CD14-positive monocyte (primary cell): ENCODE results near the gene BLNK. TPM values are rescaled to one million over a fixed set of nuclear protein-coding genes. Genes with fewer than 3 reads are reported as not detected.

Source experiments
- DNase-seq, 3 donors: peaks; one replicate each; pipeline ENCODE4 v3.0.0-alpha.2; 2011 to 2022
- H2AFZ ChIP-seq: 2 replicates; pipeline ENCODE4 v1.6.0; 2012; ENCODE audit warnings: mild to moderate bottlenecking, low read depth, low read length, inconsistent platforms; ENCODE audit not compliant: insufficient read depth, poor library complexity, severe bottlenecking
- H3K27ac ChIP-seq, 2 donors: 1 replicate in 1 of 2; 2 replicates in 1 of 2; pipeline ENCODE4 v1.5.1; 2012 to 2013; ENCODE audit warnings: low read length in 2 of 2, control low read depth in 1 of 2, inconsistent platforms in 1 of 2, low read depth in 1 of 2, mild to moderate bottlenecking in 1 of 2
- H3K27me3 ChIP-seq, 2 donors: one replicate each; pipeline versions ENCODE4 v1.6.0 to v1.6.1; 2011 to 2013; ENCODE audit warnings: low read length in 2 of 2; ENCODE audit not compliant: control insufficient read depth in 2 of 2, insufficient read depth in 2 of 2
- H3K36me3 ChIP-seq, 2 donors: replicated peaks in 1 of 2; 1 replicate in 1 of 2; 2 replicates in 1 of 2; pipeline versions ENCODE4 v1.5.1 to v1.6.1; 2012 to 2013; ENCODE audit warnings: low read length in 2 of 2, control low read depth in 1 of 2, inconsistent platforms in 1 of 2, mild to moderate bottlenecking in 1 of 2; ENCODE audit not compliant: insufficient read depth in 2 of 2, control insufficient read depth in 1 of 2
- H3K4me1 ChIP-seq, 2 donors: 1 replicate in 1 of 2; 2 replicates in 1 of 2; pipeline versions ENCODE4 v1.5.1 to v1.6.1; 2012 to 2013; ENCODE audit warnings: low read length in 2 of 2, control low read depth in 1 of 2, inconsistent platforms in 1 of 2, mild to moderate bottlenecking in 1 of 2, moderate library complexity in 1 of 2; ENCODE audit not compliant: insufficient read depth in 2 of 2, control insufficient read depth in 1 of 2
- H3K4me2 ChIP-seq: replicated peaks from 2 replicates; pipeline ENCODE3; 2012; ENCODE audit warnings: low read length, moderate library complexity, mild to moderate bottlenecking; ENCODE audit not compliant: poor library complexity, severe bottlenecking; ENCODE audit errors: extremely low read depth
- H3K4me3 ChIP-seq, 3 experiments: fragments of 200-600 bp in 1 of 3; sonication (generic) in 1 of 3; replicated peaks in 1 of 3; 1 replicate in 2 of 3; 2 replicates in 1 of 3; pipeline ENCODE4 v1.5.1; 2011 to 2013; ENCODE audit warnings: low read length in 3 of 3, mild to moderate bottlenecking in 3 of 3, control low read depth in 2 of 3, low read depth in 2 of 3, inconsistent platforms in 1 of 3, moderate library complexity in 1 of 3
- H3K79me2 ChIP-seq: 2 replicates; pipeline ENCODE4 v1.6.0; 2012; ENCODE audit warnings: mild to moderate bottlenecking, control low read depth, inconsistent platforms, low read length, moderate library complexity; ENCODE audit not compliant: insufficient read depth
- H3K9ac ChIP-seq: 2 replicates; pipeline ENCODE4 v1.6.0; 2017; ENCODE audit warnings: low read length, mild to moderate bottlenecking; ENCODE audit not compliant: insufficient read depth, poor library complexity, severe bottlenecking
- H3K9me3 ChIP-seq, 2 donors: replicated peaks in 1 of 2; 1 replicate in 1 of 2; 2 replicates in 1 of 2; pipeline versions ENCODE4 v1.5.1 to v1.6.1; 2012 to 2013; ENCODE audit warnings: low read length in 2 of 2, control low read depth in 1 of 2; ENCODE audit not compliant: control insufficient read depth in 1 of 2, insufficient read depth in 1 of 2
- H4K20me1 ChIP-seq: 2 replicates; pipeline ENCODE4 v1.6.0; 2012; ENCODE audit warnings: mild to moderate bottlenecking, low read length, control low read depth, moderate library complexity; ENCODE audit not compliant: insufficient read depth
- H3K27ac Mint-ChIP-seq, 7 donors: one replicate each; pipeline ENCODE4 v1.8.0; 2020; ENCODE audit warnings: mild to moderate bottlenecking in 7 of 7, mixed read lengths in 7 of 7, moderate library complexity in 6 of 7, inconsistent platforms in 2 of 7
- H3K27me3 Mint-ChIP-seq, 3 donors: one replicate each; pipeline ENCODE4 v1.8.0; 2021 to 2022; ENCODE audit warnings: low read depth in 3 of 3, mild to moderate bottlenecking in 3 of 3, mixed read lengths in 3 of 3, moderate library complexity in 3 of 3, inconsistent platforms in 1 of 3
- H3K36me3 Mint-ChIP-seq, 2 donors: one replicate each; pipeline ENCODE4 v1.8.0; 2020; ENCODE audit warnings: mixed read lengths in 2 of 2, inconsistent platforms in 1 of 2, mild to moderate bottlenecking in 1 of 2
- H3K4me1 Mint-ChIP-seq: one replicate; pipeline ENCODE4 v1.8.0; 2020; ENCODE audit warnings: mild to moderate bottlenecking, mixed read lengths
- H3K4me3 Mint-ChIP-seq, 2 donors: one replicate each; pipeline ENCODE4 v1.8.0; 2020; ENCODE audit warnings: mild to moderate bottlenecking in 2 of 2, mixed read lengths in 2 of 2, moderate library complexity in 1 of 2
- H3K9me3 Mint-ChIP-seq, 7 donors: one replicate each; pipeline ENCODE4 v1.8.0; 2020 to 2022; ENCODE audit warnings: mixed read lengths in 7 of 7, mild to moderate bottlenecking in 6 of 7, moderate library complexity in 6 of 7, inconsistent platforms in 2 of 7
- WGBS: methylation state at CpG from one replicate; pipeline ENCODE4 v1.1.5; 2013; ENCODE audit warnings: missing lambda C conversion rate; ENCODE audit not compliant: insufficient coverage; 5-methylcytosine and 5-hydroxymethylcytosine counted together
- intact Hi-C, 2 donors: fragments of 100-400 bp; cut with micrococcal nuclease; formaldehyde crosslinking; loops; one replicate each; pipeline versions ENCODE4 v1.15.0 to v1.15.1; 2023
- polyA plus RNA-seq, 3 donors: library from polyadenylated mRNA; depleted of rRNA in 1 of 3; unstranded in 2 of 3; stranded (reverse) in 1 of 3; fragments of 300-500 nt in 2 of 3; fragments of >200 nt in 1 of 3; fragmentation: Illumina TruSeq in 2 of 3; gene quantifications; 1 replicate in 2 of 3; 2 replicates in 1 of 3; pipeline ENCODE4 v1.2.3, GENCODE V29; 2012 to 2021
- TF ChIP-seq, protein P1 (sequence below): fragments of 200-600 bp; IDR thresholded peaks from one replicate; pipeline ENCODE4 v1.8.0; 2022; ENCODE audit warnings: antibody characterized with exemption, mild to moderate bottlenecking

The BLNK gene
- polyA plus RNA-seq, 3 donors, result 1.4 to 1.9 (median 1.5) TPM

DNA sequence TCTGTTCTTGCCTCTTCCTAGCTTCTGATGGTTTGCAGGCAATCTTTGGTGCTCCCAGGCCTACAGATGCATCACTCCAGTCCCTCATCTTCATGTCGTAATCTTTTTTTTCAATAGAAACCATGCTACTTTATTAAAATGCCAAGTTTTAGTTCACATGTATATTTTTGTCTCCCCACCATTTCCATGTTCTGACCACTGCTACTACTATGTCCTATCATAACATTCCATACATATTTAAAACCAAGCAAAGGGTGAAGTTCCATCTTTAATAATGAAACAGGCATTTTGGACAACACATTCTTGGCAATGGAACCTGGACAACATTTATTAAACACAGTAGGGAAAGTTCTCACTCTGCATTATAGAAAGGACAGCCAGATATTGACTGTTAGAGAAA, 82.5 kb downstream of the BLNK start:
- WGBS, result 100% methylated on average over 1 of the region's 1 CpG
- no peaks in the 10 kb centered on the region for H3K36me3 Mint-ChIP-seq
- H3K9me3 Mint-ChIP-seq, result peaks cover 9 to 26% (median 18%) of the 10 kb centered on the region in 7 donors

DNA sequence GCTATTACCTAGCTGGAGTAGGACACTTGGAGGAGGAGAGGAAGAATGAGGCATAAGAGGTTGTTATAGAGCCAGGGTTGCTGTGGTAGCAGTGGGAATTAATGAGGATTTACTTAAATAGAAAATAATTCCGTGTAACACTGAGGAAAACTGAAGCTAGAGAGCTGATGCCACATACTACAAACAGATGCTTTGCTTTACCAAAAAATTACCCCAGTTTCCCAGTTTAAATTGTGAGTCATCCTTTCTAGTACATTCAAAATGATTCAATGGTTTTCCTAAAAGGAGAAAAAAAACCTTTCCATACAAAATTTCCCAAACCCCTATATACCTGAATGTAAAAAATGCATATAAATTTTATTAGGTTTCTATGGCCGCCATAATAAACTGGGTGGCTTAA, 82.9 kb downstream of the BLNK start:
- Histone ChIP-seq H3K36me3 (no peaks in the 10 kb centered on the region), H2AFZ (no peak overlapping the region), H3K27me3 (no peaks in the 10 kb centered on the region), H3K4me1 (no peaks in the 10 kb centered on the region), H3K27ac (no peak overlapping the region), H3K79me2 (no peaks in the 10 kb centered on the region), H3K9me3 (peaks cover 0 to 5% of the 10 kb centered on the region in 2 donors), H3K9ac (no peak overlapping the region), H4K20me1 (no peaks in the 10 kb centered on the region), H3K4me2 (no peak overlapping the region), H3K4me3 (no peak overlapping the region)
- H3K9me3 Mint-ChIP-seq, result peaks cover 12 to 28% (median 20%) of the 10 kb centered on the region in 7 donors
- H3K4me1 Mint-ChIP-seq, result no peaks in the 10 kb centered on the region
- intact Hi-C loops, result no loop called here
- H3K36me3 Mint-ChIP-seq, result no peaks in the 10 kb centered on the region
- no CpG with 5 or more reads among the region's 2 CpGs for WGBS
- H3K27ac Mint-ChIP-seq, result no peak overlapping the region
- no peak for DNase-seq
- TF ChIP-seq, protein P1, sequence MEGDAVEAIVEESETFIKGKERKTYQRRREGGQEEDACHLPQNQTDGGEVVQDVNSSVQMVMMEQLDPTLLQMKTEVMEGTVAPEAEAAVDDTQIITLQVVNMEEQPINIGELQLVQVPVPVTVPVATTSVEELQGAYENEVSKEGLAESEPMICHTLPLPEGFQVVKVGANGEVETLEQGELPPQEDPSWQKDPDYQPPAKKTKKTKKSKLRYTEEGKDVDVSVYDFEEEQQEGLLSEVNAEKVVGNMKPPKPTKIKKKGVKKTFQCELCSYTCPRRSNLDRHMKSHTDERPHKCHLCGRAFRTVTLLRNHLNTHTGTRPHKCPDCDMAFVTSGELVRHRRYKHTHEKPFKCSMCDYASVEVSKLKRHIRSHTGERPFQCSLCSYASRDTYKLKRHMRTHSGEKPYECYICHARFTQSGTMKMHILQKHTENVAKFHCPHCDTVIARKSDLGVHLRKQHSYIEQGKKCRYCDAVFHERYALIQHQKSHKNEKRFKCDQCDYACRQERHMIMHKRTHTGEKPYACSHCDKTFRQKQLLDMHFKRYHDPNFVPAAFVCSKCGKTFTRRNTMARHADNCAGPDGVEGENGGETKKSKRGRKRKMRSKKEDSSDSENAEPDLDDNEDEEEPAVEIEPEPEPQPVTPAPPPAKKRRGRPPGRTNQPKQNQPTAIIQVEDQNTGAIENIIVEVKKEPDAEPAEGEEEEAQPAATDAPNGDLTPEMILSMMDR, result no peak
- peaks cover 0 to 2% (median 0%) of the 10 kb centered on the region in 3 donors for H3K27me3 Mint-ChIP-seq
- no peak overlapping the region for H3K4me3 Mint-ChIP-seq

More for the DNA sequence above, 82.5 kb downstream of the BLNK start:
- Histone ChIP-seq H3K79me2 (no peaks in the 10 kb centered on the region), H3K36me3 (no peaks in the 10 kb centered on the region), H3K27ac (no peak overlapping the region), H3K27me3 (no peaks in the 10 kb centered on the region), H3K4me1 (no peaks in the 10 kb centered on the region), H3K9ac (no peak overlapping the region), H3K4me2 (no peak overlapping the region), H2AFZ (no peak overlapping the region), H3K4me3 (no peak overlapping the region), H4K20me1 (no peaks in the 10 kb centered on the region), H3K9me3 (peaks cover 0 to 5% of the 10 kb centered on the region in 2 donors)
- Mint-ChIP-seq H3K4me3 (no peak overlapping the region), H3K27me3 (no peaks in the 10 kb centered on the region), H3K27ac (no peak overlapping the region), H3K4me1 (no peaks in the 10 kb centered on the region)
- TF ChIP-seq, protein P1, result no peak
- intact Hi-C loops, result no loop called here
- DNase-seq, result no peak
